Common myeloid progenitor, CD34-positive (primary cell): ENCODE results near the gene ZNF544.
"Not testable (repeated sequence)": the region's sequence is repeated elsewhere in the genome, so short reads cannot be mapped to it uniquely, and the experiment has no call there.

Experiments
- CTCF ChIA-PET: fragments of 350-600 bp; sonication (Branson Sonifier 250); formaldehyde crosslinking; loops from one replicate; lab custom pipeline; 2021; ENCODE audit warnings: antibody characterized with exemption; lab: Charles Lee
- POLR2A ChIA-PET: fragments of 350-600 bp; sonication (Branson Sonifier 250); formaldehyde crosslinking; loops from one replicate; lab custom pipeline; 2021; ENCODE audit warnings: antibody characterized with exemption; lab: Charles Lee
- DNase-seq, 3 donors: peaks; one replicate each; pipeline versions ENCODE4 v3.0.0 to v3.0.0-alpha.2; 2013
- H3K27ac ChIP-seq, 2 experiments: 1 replicate in 1 of 2; 2 replicates in 1 of 2; pipeline ENCODE4 v1.7.0; 2013; ENCODE audit warnings: inconsistent platforms in 2 of 2, low read length in 2 of 2, mild to moderate bottlenecking in 2 of 2, low read depth in 1 of 2, moderate library complexity in 1 of 2; ENCODE audit not compliant: severe bottlenecking in 2 of 2, insufficient read depth in 1 of 2, poor library complexity in 1 of 2
- H3K27me3 ChIP-seq, 5 experiments: replicated peaks in 2 of 5; 1 replicate in 3 of 5; 2 replicates in 2 of 5; pipeline versions ENCODE4 v1.6.1 to v1.7.0; 2013; ENCODE audit warnings: low read length in 4 of 5, mild to moderate bottlenecking in 2 of 5, moderate library complexity in 2 of 5, inconsistent platforms in 1 of 5; ENCODE audit not compliant: insufficient read depth in 5 of 5, control insufficient read depth in 4 of 5
- H3K36me3 ChIP-seq, 4 experiments: 1 replicate in 2 of 4; 2 replicates in 2 of 4; pipeline versions ENCODE4 v1.6.1 to v1.7.0; 2013; ENCODE audit warnings: low read length in 3 of 4, control low read depth in 1 of 4, mild to moderate bottlenecking in 1 of 4; ENCODE audit not compliant: control insufficient read depth in 4 of 4, insufficient read depth in 4 of 4
- H3K4me1 ChIP-seq, 4 experiments: 1 replicate in 3 of 4; 2 replicates in 1 of 4; pipeline versions ENCODE4 v1.6.1 to v1.7.1; 2013; ENCODE audit warnings: low read length in 3 of 4, mild to moderate bottlenecking in 3 of 4, control low read depth in 1 of 4, inconsistent platforms in 1 of 4, moderate library complexity in 1 of 4; ENCODE audit not compliant: control insufficient read depth in 4 of 4, insufficient read depth in 4 of 4; ENCODE audit errors: control extremely low read depth in 1 of 4
- H3K4me3 ChIP-seq, 7 experiments: 1 replicate in 4 of 7; 2 replicates in 3 of 7; pipeline versions ENCODE4 v1.5.1 to v1.7.0; 2013; ENCODE audit warnings: mild to moderate bottlenecking in 7 of 7, low read length in 6 of 7, moderate library complexity in 6 of 7, inconsistent platforms in 2 of 7, low read depth in 2 of 7, control low read depth in 1 of 7; ENCODE audit not compliant: insufficient read depth in 4 of 7, control insufficient read depth in 1 of 7; ENCODE audit errors: extremely low read depth in 1 of 7
- H3K9me3 ChIP-seq, 5 experiments: 1 replicate in 4 of 5; 2 replicates in 1 of 5; pipeline versions ENCODE4 v1.6.1 to v1.7.1; 2013; ENCODE audit warnings: low read length in 4 of 5, mild to moderate bottlenecking in 2 of 5, inconsistent platforms in 1 of 5, low read depth in 1 of 5, moderate library complexity in 1 of 5; ENCODE audit not compliant: control insufficient read depth in 4 of 5, insufficient read depth in 2 of 5; ENCODE audit errors: control extremely low read depth in 1 of 5
- WGBS: methylation state at CpG from one replicate; pipeline ENCODE4 v1.1.5; 2013; ENCODE audit not compliant: insufficient coverage; 5-methylcytosine and 5-hydroxymethylcytosine counted together

The ZNF544 gene

GRCh38 chr19:58243351-58243750 lies 14.6 kb downstream of the ZNF544 start:
- Histone ChIP-seq H3K9me3 (peaks cover 4 to 90% (median 74%) of the 10 kb centered on the region in 5 experiments), H3K27ac (no peak overlapping the region), H3K36me3 (peaks cover 35 to 98% (median 74%) of the 10 kb centered on the region in 4 experiments), H3K4me1 (no peaks in the 10 kb centered on the region), H3K27me3 (no peaks in the 10 kb centered on the region), H3K4me3 (peak overlapping the region in 1 of 7 experiments; percentile 1)
- ChIA-PET POLR2A (no interaction called here), CTCF (interaction anchor here (0.6 kb wide), 1 partner anchor 21 kb away, joined by 4 read pairs; no protein-coding TSS in a partner anchor)
- DNase-seq: no peak
- WGBS: 100% methylated on average over 5 of the region's 6 CpGs

- Histone ChIP-seq H3K9me3 (peaks cover 15 to 93% (median 84%) of the 10 kb centered on the region in 5 experiments), H3K4me3 (peak overlapping the region in 1 of 7 experiments; percentile 22), H3K27me3 (no peaks in the 10 kb centered on the region), H3K27ac (no peak overlapping the region), H3K36me3 (peaks cover 54 to 99% (median 81%) of the 10 kb centered on the region in 4 experiments), H3K4me1 (no peaks in the 10 kb centered on the region)
- DNase-seq: no peak
- CTCF ChIA-PET: interaction anchor here (1.3 kb wide), 2 partner anchors 18 to 21 kb away, joined by 3 to 5 read pairs; partner anchors contain the start of gene ZNF544
- POLR2A ChIA-PET: no interaction called here
- no CpG with 5 or more reads among the region's 3 CpGs for WGBS
Measured at GRCh38 chr19:58248886-58249285, 20.2 kb downstream of the ZNF544 start.

GRCh38 chr19:58252102-58252685 lies 23.5 kb downstream of the ZNF544 start:
- Histone ChIP-seq H3K27me3 (no peaks in the 10 kb centered on the region), H3K4me3 (peak overlapping the region in 1 of 7 experiments; percentile 31), H3K27ac (no peak overlapping the region), H3K9me3 (peaks cover 11 to 94% (median 81%) of the 10 kb centered on the region in 5 experiments), H3K36me3 (peaks cover 46 to 98% (median 75%) of the 10 kb centered on the region in 4 experiments), H3K4me1 (no peaks in the 10 kb centered on the region)
- DNase-seq: peak in 2 of 3 donors; percentile 52 to 55
- 100% methylated on average over 2 of the region's 2 CpGs for WGBS
- POLR2A ChIA-PET: no interaction called here
- CTCF ChIA-PET: no interaction called here

- H3K27ac ChIP-seq, POLR2A ChIA-PET, CTCF ChIA-PET, H3K4me1 ChIP-seq, H3K27me3 ChIP-seq, DNase-seq: not testable (repeated sequence)
- H3K4me3 ChIP-seq: peak overlapping the region in 1 of 7 experiments; percentile 2
- WGBS: 90% methylated on average over 2 of the region's 4 CpGs
- H3K9me3 ChIP-seq: peaks cover 14 to 95% (median 92%) of the 10 kb centered on the region in 5 experiments
- H3K36me3 ChIP-seq: peaks cover 39 to 96% (median 79%) of the 10 kb centered on the region in 4 experiments
Measured at GRCh38 chr19:58258259-58258658, 29.5 kb downstream of the ZNF544 start.

- no peak overlapping the region for H3K27ac ChIP-seq
- no peaks in the 10 kb centered on the region for H3K27me3 ChIP-seq
- H3K9me3 ChIP-seq: peaks cover 17 to 96% (median 94%) of the 10 kb centered on the region in 5 experiments
- H3K4me3 ChIP-seq: peak overlapping the region in 1 of 7 experiments; percentile 48
- no peak for DNase-seq
- H3K36me3 ChIP-seq: peaks cover 24 to 82% (median 56%) of the 10 kb centered on the region in 4 experiments
- 86% methylated on average over 2 of the region's 3 CpGs for WGBS
- ChIA-PET POLR2A (no interaction called here), CTCF (no interaction called here)
- H3K4me1 ChIP-seq: no peaks in the 10 kb centered on the region
Measured at GRCh38 chr19:58261600-58261967, 32.9 kb downstream of the ZNF544 start.

GRCh38 chr19:58261968-58262921 lies 33.5 kb downstream of the ZNF544 start:
- POLR2A ChIA-PET: no interaction called here
- H3K36me3 ChIP-seq: peaks cover 23 to 79% (median 55%) of the 10 kb centered on the region in 4 experiments
- peak overlapping the region in 3 of 7 experiments; percentile 10 to 48 (median 36) for H3K4me3 ChIP-seq
- H3K9me3 ChIP-seq: peaks cover 17 to 97% (median 94%) of the 10 kb centered on the region in 5 experiments
- H3K27ac ChIP-seq: no peak overlapping the region
- no peak for DNase-seq
- no peaks in the 10 kb centered on the region for H3K27me3 ChIP-seq
- no peaks in the 10 kb centered on the region for H3K4me1 ChIP-seq
- 96% methylated on average over 19 of the region's 19 CpGs for WGBS
- CTCF ChIA-PET: no interaction called here
